Measurements from ENCODE around the gene FAM170A.

The FAM170A gene

DNA sequence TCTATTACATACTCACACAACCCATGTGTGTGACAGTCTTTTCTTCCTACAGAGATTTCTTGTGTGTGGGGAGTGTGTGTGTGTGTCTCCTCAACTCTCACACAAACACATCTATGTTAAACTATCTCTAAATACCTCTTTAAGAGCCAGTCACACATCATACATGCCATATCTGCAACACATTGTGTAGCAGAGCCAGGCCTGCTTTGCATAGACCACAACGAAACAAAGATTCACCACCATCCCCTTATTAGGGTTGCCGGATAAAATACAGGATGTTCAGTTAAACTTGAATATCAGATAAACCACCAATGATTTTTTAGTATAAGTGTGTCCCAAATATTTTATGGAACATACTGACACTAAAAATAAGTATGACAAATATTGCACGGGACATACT lies 2.3 kb downstream of the FAM170A start:
- Histone ChIP-seq H4K20me1 (ENCODE audit: insufficient read depth, low read length) (no peaks in the 10 kb centered on the region), H3K4me1 (ENCODE audit: low read length) (no peaks in the 10 kb centered on the region), H3K36me3 (replicated peaks; ENCODE audit: insufficient read depth, low read length) (no peaks in the 10 kb centered on the region), H3K79me2 (ENCODE audit: low read length) (no peaks in the 10 kb centered on the region), H3K9me3 (replicated peaks; ENCODE audit: insufficient read depth, low read length) (no peaks in the 10 kb centered on the region), H3K4me3 (ENCODE audit: low read length) (no peak overlapping the region), H3K9me2 (replicated peaks; ENCODE audit: insufficient read depth, low read length) (no peaks in the 10 kb centered on the region), H3F3A (ENCODE audit: insufficient read depth, low read length) (no peaks in the 10 kb centered on the region), H3K9ac (ENCODE audit: low read length) (no peak overlapping the region), H3K27ac (ENCODE audit: low read length) (no peak overlapping the region), H2AFZ (ENCODE audit: low read length) (no peak overlapping the region), H3K4me2 (ENCODE audit: low read depth, low read length) (no peak overlapping the region), H3K27me3 (replicated peaks; ENCODE audit: insufficient read depth, low read length) (no peaks in the 10 kb centered on the region)
- no peak for TF ChIP-seq EZH2phosphoT487 (IDR thresholded peaks at IDR 0.05; ENCODE audit: low read length)
- no peak for DNase-seq

DNA sequence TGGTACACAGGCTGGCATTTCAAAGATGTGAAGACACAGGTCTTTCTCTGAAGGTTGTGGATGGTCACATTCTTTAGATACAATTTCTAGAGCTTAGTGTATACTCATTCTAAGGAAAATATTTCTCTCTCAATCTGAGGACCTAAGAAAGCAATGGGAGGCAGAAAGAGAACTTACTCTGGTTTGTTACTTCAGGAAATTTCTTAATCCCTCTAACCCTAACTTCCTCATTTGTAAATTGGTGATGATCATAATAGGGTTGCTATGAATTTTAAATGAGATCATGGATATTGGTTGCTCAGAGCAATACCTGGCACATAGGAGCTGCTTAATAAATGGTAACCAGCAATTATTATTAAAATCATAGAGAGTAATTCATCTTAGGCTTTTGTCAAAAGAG lies 22.1 kb downstream of the FAM170A start:
- Histone ChIP-seq H3K4me2 (ENCODE audit: low read depth, low read length) (no peak overlapping the region), H3K27ac (ENCODE audit: low read length) (no peak overlapping the region)
- no peak for DNase-seq

DNA sequence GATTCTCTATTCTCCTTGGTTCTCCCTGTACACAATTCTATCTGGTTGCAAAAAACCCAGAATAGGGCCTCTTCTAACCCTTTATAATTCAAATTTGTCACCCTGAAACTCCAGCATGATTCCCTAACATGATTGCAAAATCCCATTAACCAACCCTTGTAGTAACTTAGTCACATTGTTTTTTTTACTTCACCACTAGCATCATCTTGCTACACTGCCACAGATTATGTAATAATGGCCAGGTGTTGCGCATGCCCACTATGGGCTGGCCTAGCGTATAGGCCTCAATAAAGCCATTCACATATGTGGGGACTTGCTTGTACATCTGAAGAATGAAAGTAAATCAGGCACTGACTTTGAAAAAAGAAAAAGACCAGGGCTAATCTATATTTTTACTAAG lies 25.7 kb downstream of the FAM170A start:
- Histone ChIP-seq H3K9ac (ENCODE audit: low read length) (no peak overlapping the region), H3F3A (ENCODE audit: insufficient read depth, low read length) (no peaks in the 10 kb centered on the region), H3K9me2 (replicated peaks; ENCODE audit: insufficient read depth, low read length) (no peaks in the 10 kb centered on the region), H3K9me3 (replicated peaks; ENCODE audit: insufficient read depth, low read length) (no peaks in the 10 kb centered on the region), H4K20me1 (ENCODE audit: insufficient read depth, low read length) (no peaks in the 10 kb centered on the region), H3K79me2 (ENCODE audit: low read length) (no peaks in the 10 kb centered on the region), H3K4me2 (ENCODE audit: low read depth, low read length) (no peak overlapping the region), H3K4me1 (ENCODE audit: low read length) (no peaks in the 10 kb centered on the region), H3K27ac (ENCODE audit: low read length) (no peak overlapping the region), H3K36me3 (replicated peaks; ENCODE audit: insufficient read depth, low read length) (no peaks in the 10 kb centered on the region), H3K4me3 (ENCODE audit: low read length) (no peak overlapping the region), H2AFZ (ENCODE audit: low read length) (no peak overlapping the region), H3K27me3 (replicated peaks; ENCODE audit: insufficient read depth, low read length) (no peaks in the 10 kb centered on the region)
- no peak for DNase-seq
- TF ChIP-seq EZH2 (optimal IDR thresholded peaks at IDR 0.05; ENCODE audit: low read depth, low read length), result no peak
- no peak for TF ChIP-seq EZH2phosphoT487 (IDR thresholded peaks at IDR 0.05; ENCODE audit: low read length)
- TF ChIP-seq, protein P1, sequence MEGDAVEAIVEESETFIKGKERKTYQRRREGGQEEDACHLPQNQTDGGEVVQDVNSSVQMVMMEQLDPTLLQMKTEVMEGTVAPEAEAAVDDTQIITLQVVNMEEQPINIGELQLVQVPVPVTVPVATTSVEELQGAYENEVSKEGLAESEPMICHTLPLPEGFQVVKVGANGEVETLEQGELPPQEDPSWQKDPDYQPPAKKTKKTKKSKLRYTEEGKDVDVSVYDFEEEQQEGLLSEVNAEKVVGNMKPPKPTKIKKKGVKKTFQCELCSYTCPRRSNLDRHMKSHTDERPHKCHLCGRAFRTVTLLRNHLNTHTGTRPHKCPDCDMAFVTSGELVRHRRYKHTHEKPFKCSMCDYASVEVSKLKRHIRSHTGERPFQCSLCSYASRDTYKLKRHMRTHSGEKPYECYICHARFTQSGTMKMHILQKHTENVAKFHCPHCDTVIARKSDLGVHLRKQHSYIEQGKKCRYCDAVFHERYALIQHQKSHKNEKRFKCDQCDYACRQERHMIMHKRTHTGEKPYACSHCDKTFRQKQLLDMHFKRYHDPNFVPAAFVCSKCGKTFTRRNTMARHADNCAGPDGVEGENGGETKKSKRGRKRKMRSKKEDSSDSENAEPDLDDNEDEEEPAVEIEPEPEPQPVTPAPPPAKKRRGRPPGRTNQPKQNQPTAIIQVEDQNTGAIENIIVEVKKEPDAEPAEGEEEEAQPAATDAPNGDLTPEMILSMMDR (IDR thresholded peaks at IDR 0.05; ENCODE audit: low read length), result no peak

More for the DNA sequence above, 22.1 kb downstream of the FAM170A start:
- H3K9ac ChIP-seq (ENCODE audit: low read length), result no peak overlapping the region
- H2AFZ ChIP-seq (ENCODE audit: low read length), result no peak overlapping the region
- no peaks in the 10 kb centered on the region for H3K79me2 ChIP-seq (ENCODE audit: low read length)
- H3K27me3 ChIP-seq (replicated peaks; ENCODE audit: insufficient read depth, low read length), result no peaks in the 10 kb centered on the region
- no peaks in the 10 kb centered on the region for H3F3A ChIP-seq (ENCODE audit: insufficient read depth, low read length)
- no peaks in the 10 kb centered on the region for H3K4me1 ChIP-seq (ENCODE audit: low read length)
- no peak overlapping the region for H3K4me3 ChIP-seq (ENCODE audit: low read length)
- H3K36me3 ChIP-seq (replicated peaks; ENCODE audit: insufficient read depth, low read length), result no peaks in the 10 kb centered on the region
- no peaks in the 10 kb centered on the region for H3K9me3 ChIP-seq (replicated peaks; ENCODE audit: insufficient read depth, low read length)
- no peaks in the 10 kb centered on the region for H3K9me2 ChIP-seq (replicated peaks; ENCODE audit: insufficient read depth, low read length)
- no peaks in the 10 kb centered on the region for H4K20me1 ChIP-seq (ENCODE audit: insufficient read depth, low read length)
- no peak for TF ChIP-seq EZH2phosphoT487 (IDR thresholded peaks at IDR 0.05; ENCODE audit: low read length)

DNA sequence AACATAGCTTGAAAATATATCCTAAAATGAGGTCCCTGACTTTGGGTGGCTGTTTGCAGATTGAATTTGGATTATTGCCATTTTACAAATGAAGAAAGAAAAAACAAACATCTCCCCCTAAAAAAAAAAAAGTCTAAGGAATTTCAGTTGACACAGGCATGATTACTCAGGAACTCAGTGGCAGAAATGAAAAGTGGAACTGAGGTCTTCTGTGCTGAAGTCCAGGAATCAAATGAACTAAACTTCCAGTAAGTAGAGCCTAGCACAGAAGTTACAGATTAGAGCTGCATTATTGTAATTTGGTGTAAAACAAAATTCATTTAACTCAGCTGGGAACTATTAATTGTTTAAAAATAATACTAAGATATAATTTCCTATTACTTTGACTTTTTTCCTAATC lies 26.7 kb downstream of the FAM170A start:
- Histone ChIP-seq H4K20me1 (ENCODE audit: insufficient read depth, low read length) (no peaks in the 10 kb centered on the region), H3K4me3 (ENCODE audit: low read length) (no peak overlapping the region), H3K27me3 (replicated peaks; ENCODE audit: insufficient read depth, low read length) (no peaks in the 10 kb centered on the region), H3F3A (ENCODE audit: insufficient read depth, low read length) (no peaks in the 10 kb centered on the region), H3K9me2 (replicated peaks; ENCODE audit: insufficient read depth, low read length) (no peaks in the 10 kb centered on the region), H3K36me3 (replicated peaks; ENCODE audit: insufficient read depth, low read length) (no peaks in the 10 kb centered on the region), H2AFZ (ENCODE audit: low read length) (no peak overlapping the region), H3K79me2 (ENCODE audit: low read length) (no peaks in the 10 kb centered on the region), H3K4me1 (ENCODE audit: low read length) (no peaks in the 10 kb centered on the region), H3K9me3 (replicated peaks; ENCODE audit: insufficient read depth, low read length) (no peaks in the 10 kb centered on the region), H3K27ac (ENCODE audit: low read length) (no peak overlapping the region), H3K9ac (ENCODE audit: low read length) (no peak overlapping the region), H3K4me2 (ENCODE audit: low read depth, low read length) (no peak overlapping the region)
- TF ChIP-seq, protein P1 (IDR thresholded peaks at IDR 0.05; ENCODE audit: low read length), result no peak
- TF ChIP-seq EZH2phosphoT487 (IDR thresholded peaks at IDR 0.05; ENCODE audit: low read length) (no peak), EZH2 (optimal IDR thresholded peaks at IDR 0.05; ENCODE audit: low read depth, low read length) (no peak)
- DNase-seq, result no peak

All from MM.1S (cell line).